Measurements from ENCODE around the gene ECEL1.
"Not testable (repeated sequence)": the region's sequence is repeated elsewhere in the genome, so short reads cannot be mapped to it uniquely, and the experiment has no call there.

ECEL1 gene

GRCh38 chr2:232440220-232441018, 47.2 kb downstream of the ECEL1 start:
- DNase-seq, result peak; percentile 95

- peak; percentile 62 for DNase-seq
Measured at GRCh38 chr2:232439758-232440135, 47.9 kb downstream of the ECEL1 start.

GRCh38 chr2:232438951-232439757, 48.5 kb downstream of the ECEL1 start:
- DNase-seq, result peak; percentile 82

- DNase-seq, result no peak
Measured at GRCh38 chr2:232438091-232438490, 49.5 kb downstream of the ECEL1 start.

- no peak for DNase-seq
Measured at GRCh38 chr2:232437195-232437571, 50.5 kb downstream of the ECEL1 start.

- no peak for DNase-seq
Measured at GRCh38 chr2:232436381-232437194, 51.0 kb downstream of the ECEL1 start.

- no peak for DNase-seq
Measured at GRCh38 chr2:232435805-232436204, 51.8 kb downstream of the ECEL1 start.

- DNase-seq, result no peak
Measured at GRCh38 chr2:232435375-232435648, 52.3 kb downstream of the ECEL1 start.

GRCh38 chr2:232434563-232435374, 52.9 kb downstream of the ECEL1 start:
- DNase-seq, result no peak

GRCh38 chr2:232434091-232434490, 53.5 kb downstream of the ECEL1 start:
- no peak for DNase-seq

- DNase-seq, result not testable (repeated sequence)
Measured at GRCh38 chr2:232433622-232434021, 54.0 kb downstream of the ECEL1 start.

- DNase-seq, result no peak
Measured at GRCh38 chr2:232432598-232433184, 54.9 kb downstream of the ECEL1 start.

- DNase-seq, result no peak
Measured at GRCh38 chr2:232431705-232432590, 55.7 kb downstream of the ECEL1 start.

Measured in activated effector memory CD4-positive, alpha-beta T cell treated with anti-CD3 and anti-CD28 coated beads, Interleukin-2, amount 50 U/mL, for 16 hours (primary cell).